NCI-H524 treated with DMSO at 0.1 percent for 48 hours (cell line): ENCODE measurements around the gene PCCA.
A peak's percentile ranks its signal among the peaks of the same experiment; 100 is the strongest.

Experiments used
- DNase-seq: peaks from one replicate; lab custom pipeline; 2025; lab: John Stamatoyannopoulos, UW

PCCA gene

DNA sequence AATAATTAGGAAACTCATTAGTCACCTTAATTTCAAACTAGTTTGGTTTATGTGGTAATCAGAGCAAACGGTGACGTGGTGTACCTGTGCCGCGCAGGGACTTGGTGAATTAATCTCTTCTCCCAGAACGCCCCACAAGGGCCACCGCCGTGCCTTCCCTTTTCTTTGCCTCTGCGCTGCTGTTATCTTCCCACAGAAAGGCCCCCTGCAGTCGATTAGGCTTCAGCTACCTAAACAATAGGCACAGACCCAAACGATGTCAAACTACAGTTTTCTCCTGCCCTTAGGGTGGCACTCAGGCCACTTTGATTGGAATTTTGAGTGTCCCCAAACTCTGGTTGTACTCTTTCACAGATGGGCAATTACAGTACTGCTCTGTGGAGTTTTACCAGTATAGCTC, 384.2 kb downstream of the PCCA start:
- no peak for DNase-seq

DNA sequence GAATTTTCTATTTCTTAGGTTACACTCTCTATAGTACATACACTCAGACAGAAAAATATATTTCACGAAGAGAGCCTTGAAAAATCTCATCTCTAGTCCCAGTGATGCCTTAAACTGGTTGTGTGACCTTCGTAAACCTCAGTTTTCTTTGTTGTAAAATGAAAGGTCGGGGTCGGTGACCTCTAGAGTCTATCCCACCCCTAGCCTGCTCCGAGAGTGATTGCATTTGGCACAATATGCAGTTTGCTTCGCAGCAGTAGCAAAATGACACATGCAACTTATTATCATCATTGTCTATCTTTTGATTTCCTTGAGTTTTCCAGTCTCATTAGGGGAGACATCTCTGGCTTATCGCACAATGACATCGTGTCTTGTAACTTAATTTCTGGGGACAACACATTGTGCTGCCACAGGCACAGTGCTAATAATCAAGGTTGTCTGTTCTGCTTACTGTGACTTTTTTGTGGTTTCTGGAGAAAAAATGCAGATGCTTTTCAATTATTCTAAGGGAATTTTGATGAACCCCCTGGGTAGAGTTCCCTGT, 384.7 kb downstream of the PCCA start:
- no peak for DNase-seq

DNA sequence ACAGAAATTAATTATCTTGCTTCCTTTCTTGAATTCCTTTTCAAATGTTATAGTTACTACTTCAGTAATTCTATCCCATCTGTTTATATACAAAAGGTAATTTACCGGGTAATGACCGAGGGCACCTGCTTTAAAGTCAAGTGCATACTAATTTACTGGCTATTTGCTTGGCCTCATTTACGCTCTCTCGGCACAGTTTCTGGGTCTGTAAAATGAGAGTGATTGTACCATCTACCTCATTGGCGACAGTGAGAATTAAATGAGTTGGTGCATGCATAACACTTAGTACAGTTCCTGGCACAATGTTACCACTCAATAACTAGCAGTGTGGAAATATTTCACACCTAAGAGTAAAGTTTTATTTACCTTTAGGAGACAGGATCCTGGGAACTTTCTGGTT, 388.1 kb downstream of the PCCA start:
- DNase-seq, result no peak

DNA sequence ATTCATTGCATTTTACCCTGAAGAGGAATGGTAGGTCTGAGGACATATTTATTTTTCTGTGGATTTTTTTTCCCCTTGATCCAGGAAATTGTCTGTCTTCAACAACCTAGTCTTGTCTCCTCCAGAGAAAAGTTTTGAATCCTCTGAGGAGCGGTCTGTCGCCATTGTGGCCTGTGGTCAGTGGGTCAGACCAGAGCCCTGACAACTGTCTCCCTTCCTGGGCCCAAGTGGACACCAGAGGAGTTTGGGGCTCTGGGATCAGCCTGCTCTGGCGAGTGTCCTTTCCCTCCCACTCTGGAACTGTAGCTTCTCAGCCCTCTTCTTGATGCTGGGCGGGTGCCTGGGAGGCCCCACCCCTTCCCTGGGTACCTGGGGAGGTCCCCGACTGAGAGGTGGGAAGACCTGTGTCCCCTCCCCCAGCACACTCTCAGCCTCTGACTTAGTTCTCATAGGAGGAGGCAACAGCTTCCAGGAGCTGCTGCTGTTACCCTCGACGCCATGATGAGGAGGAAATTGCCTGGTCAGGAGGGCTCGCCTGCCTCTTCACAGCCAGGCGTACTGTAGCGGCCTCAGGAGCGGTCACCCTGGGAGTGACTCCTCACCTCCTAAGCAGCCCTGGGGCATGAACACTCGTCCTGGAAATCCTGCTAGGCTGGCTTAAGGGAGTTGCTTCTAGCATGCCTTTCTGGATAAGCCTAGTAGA, 389.4 kb downstream of the PCCA start:
- DNase-seq, result no peak

DNA sequence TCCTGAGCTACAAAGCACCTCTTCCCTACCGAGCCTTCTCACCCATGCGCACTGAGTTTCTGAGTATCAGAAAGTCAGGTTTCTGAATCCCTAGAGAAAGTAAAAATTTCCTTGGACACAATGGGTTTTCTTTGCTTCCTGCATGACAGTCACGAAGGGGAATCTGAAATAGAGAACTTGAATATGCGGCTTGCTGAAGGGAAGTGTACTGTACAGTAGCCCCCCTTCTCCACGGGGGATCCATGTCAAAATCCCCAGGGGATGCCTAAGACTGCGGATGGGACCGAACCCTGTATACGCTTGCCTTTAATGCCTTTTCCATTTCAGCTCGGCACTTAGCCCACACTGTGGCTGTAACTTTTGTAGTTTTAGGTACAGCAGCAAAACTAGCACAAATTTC, 391.8 kb downstream of the PCCA start:
- DNase-seq, result no peak

DNA sequence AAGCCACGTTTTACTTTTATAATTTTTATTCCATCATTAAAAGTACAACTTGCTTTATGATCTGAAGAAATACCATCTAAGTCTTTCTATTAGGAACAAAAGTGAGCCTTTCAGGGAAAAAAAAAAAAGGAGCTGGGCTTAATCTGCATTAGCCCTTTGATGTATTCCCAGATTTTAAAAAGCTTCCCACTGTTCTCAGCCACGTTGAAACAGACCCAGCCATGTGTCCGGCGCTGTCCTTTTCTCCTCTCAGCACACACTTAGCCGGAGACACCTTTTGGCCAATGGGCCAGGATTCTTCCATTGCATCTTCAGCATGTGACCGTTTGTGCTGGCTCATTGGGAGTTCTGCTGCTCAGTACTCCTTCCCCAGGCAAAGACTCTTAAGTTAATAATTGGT, 394.2 kb downstream of the PCCA start:
- DNase-seq, result no peak

DNA sequence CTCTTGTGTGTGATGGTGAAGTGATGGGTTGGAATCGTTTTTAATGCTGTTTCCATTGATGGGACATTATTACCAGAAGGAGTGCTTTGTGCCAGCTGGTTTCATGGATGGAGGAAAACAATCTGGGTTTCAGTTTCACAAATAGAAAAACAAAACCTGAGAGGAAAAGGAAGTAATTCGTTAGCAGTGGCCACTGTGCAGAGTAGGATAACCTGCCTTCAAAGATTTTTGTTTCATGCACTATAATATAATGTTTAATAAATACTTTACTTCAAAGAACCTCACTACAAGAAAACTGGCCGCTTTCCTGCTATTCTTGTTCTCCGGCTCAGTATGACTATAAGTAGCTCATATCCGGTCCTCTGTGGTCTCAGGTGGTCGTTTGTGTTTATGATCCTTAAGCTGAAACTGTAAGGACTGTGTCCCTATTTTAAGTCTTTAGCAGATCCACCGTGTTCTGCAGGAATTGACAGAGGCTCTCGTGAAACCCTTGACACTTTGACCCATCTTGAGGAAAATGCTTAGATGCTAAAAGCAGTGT, 395.0 kb downstream of the PCCA start:
- DNase-seq, result no peak

DNA sequence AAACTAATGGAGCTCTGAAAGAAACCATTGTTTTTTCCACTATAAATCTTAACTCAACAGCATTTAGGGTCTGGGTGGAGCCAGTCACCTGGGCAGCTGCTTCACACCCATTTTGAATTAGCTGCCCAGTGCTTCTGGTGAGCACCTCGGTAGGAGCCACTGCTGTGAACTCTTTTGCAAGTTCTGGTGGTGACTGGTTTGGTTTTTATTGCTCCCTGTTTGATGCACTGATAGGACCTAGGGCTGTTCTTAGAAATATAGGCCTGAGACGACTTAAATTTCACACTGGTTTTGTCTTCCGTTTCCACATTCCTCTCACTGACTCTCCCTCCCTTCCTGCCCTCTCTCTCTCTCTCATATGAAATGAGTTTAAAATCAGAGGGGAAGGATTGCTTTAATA, 395.8 kb downstream of the PCCA start:
- no peak for DNase-seq

DNA sequence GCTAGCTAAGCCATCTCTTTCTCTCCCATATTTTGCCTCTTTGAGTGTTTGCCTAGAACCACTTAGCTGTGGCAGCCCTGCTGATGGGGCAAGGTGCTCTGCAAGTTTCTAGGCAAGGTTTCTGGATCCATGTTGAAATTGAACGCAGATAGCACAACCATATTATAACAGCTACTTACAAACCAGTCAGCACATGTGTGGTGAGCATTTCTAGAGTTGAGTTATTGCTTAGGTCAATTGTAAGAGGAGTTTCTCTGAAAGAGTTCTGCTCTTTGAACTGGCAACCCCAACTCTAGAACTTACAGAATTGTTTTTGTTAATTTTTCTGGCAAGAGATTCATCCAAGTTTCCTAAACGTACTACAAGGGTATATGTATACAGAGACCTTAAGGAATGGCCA, 396.4 kb downstream of the PCCA start:
- no peak for DNase-seq

DNA sequence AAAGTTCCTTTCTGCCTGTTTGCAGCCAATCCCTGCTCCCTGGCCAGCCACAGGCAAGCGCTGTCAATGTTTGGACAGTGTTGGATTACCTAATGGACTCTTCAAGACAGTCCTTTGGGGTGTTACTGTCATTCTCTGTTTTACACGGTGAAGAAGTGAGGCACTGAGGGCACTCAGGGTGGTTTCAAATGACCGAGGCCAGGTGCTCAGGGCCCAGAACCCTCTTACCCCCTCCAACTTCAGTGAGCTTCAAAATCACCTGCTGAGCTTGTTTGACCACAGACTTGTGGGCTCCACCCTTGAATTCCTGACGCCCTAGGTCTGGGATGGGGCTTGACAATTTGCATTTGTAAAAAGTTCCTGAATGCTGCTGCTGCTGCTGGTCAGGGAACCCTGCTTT, 401.8 kb downstream of the PCCA start:
- peak; percentile 6 for DNase-seq

DNA sequence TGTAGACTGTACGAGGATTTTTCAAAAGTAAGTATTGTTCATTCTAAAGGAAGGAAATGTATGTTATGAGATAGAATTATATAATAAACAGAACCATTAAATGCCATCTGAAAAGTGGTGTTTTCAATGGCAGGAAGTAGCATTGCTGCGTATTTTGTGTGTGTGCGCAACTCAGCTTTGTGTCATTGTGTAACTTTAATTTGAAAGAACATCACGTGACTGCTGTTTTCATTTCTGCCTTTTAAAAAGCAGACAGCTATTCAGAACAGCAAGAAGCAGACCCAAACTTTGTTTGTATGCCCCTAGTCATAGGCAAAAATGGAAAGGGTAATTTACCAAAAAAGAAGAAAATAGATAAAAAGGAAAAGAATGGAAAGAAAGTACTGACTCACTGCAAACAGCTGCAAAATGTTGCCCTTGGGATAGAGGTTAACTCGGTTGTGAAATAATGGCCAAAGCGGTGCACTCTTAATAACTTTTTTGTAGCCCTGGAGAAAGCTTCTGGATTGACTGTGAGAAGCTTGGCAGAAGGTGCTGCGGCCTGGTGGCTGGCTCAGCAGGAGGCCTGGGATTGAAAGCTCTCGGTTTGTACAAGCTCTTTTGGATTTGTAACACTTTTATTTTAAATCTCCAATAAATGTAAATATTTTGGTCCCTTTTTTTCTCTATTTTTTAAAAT, 402.4 kb downstream of the PCCA start:
- DNase-seq, result no peak

DNA sequence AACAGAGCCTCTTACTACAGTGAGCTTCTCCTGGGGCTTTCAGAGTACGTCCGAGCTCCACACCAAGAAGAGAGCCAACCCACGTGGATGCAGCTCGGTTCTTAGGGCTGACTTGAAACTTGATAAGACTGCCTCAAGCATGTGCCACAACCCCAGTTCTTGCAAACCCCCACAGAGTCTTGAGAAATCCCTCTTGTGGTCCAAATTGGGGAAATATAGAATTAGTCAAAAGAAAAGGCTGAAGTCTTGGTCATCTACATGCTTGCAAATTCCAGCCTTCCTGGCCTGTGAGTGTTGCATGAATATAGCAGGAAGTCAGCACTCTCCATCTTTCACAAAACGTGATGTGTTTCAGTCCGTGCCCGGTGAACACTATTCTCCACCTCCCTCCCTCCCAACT, 404.5 kb downstream of the PCCA start:
- no peak for DNase-seq

DNA sequence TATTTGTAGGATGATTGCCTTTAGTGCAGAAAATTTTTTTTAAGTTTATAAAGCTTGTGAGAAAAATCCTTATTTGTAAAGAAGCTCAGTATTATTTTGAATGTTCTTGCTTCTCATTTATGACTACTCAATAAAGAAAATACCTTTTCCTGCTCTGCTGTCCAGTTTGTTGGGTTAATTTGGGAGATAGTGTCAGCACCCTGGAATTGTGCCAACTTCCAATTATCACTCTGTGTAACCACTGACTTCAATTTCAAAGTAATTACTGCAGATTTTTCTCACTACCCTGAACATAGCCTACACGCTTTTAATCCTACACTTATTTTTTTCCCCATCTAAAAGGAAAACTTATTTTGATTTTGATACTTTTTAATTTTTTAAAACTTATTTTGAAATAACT, 406.6 kb downstream of the PCCA start:
- no peak for DNase-seq

DNA sequence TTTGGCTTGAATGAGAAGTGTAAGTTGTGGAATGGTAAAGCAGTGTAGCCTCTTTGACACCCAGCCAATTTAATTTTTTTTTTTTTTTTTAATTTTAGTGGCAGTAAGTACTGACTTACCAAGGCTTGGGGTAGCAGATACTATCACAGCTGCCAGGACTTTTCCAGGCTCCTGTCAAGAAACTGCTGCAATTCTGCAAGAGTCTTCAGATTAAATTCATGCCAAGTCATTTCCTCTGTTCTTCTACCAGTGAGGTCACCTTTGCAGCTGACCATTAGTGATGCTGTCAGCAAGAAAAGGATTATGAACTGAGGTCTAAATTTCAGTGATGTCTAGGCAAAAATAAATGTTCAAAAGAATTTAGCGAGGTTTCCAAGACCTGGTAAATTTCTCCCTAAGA, 408.5 kb downstream of the PCCA start:
- DNase-seq, result no peak

DNA sequence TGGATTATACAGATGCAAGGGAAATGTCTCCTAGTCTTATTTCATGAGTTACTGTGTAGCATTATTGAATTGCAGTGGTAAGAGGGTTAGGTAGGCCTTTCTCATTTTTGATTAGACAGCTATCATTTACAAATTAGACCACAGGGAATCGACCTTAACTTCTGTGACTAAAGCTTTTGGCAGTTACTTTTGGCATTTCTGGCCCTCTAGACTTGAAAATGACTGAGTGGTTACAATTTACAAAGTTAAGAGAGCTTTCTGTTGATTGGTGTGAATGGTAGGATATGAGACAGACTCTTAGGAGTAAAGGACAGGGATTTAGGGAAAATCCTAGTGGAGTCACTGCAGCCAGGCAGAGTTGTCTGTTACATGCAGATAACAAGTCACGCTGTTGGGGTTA, 413.6 kb downstream of the PCCA start:
- no peak for DNase-seq

DNA sequence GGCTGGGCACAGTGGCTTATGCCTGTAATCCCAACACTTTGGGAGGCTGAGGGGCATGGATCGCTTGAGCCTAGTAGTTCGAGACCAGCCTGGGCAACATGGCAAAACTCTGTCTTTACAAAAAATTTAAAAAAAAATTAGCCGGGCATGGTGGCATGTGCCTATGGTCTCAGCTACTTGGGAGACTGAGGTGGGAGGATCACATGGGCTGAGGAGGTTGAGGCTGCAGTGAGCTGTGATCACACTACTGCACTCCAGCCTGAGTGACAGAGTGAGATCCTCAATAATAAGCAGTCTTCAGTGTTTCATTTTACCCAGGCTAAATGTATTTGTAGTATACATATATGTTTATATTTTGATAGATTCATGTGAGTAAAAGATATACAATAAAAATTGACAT, 414.7 kb downstream of the PCCA start:
- no peak for DNase-seq

DNA sequence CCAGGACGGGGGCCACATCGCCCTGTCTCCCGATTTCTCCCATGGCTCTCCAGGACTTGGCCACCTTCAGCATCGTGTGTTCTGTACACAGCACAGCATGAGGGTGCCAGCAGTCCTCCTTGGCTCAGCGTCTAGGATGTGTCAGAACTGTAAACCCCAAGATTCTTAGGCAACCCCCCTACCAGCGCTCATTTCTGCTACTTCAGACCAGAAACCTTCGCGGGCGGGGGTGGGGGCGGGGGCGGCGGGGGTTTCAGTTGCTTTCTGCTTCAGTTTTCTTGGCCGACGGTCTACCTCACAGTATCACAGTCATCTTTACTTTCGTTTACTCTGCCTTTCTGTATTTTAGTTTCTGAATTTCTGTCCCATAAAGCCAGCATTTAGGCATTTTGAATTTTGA, 417.3 kb downstream of the PCCA start:
- DNase-seq, result no peak

DNA sequence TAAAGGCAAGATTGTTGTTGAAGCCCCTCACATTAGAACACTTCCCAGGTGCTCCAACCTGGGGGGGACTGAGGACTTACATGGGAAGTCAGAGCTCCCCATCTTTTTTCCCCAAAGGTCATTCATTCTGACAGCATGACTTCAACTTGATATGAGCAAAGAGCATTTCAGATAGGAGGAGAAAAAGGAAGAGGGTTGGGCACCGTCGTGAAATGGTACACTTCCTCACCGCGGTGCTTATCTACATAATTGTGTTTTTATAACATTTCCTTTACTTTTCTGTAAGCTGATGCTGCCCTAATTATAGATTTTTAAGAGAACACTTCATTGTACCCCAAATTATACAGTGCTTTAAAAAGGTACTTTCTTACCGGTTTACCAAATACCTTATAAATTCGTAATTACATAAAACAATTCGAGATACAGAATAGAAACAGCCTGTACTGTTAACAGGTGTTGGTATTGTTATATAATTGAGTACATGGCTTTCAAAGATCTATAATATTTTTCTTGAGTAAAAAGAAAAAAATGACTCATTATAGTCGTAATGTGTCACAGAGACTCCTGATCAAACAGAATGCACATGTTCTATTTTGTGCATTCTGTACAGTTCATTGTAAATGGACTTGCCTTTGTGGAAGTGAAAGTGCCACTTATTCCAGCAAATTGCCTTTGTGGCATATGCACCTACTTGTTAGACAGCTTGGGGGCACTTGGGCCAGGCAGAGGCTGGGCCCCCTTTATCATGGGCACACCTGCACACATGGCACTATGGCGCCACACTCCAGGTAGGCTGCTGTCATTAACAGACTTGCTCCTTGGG, 417.9 kb downstream of the PCCA start:
- DNase-seq, result no peak

DNA sequence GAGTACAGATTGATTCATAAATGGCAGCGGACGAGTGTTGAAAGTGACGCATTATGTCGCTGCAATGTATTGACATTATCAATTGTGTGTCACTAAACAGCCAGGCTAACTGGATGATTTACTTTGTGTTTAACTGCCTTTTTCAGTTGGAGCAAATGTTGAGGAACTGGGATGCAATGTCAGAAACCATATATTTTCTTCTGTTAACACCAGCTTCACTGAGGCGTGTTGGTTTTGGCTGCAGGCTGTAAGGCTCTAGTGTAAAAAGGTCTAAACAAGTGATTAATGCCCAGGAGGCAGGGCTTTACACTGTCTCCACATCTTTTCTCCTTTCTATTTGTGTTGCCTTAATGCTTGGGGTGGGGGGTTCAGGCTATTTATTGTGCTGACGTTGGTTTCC, 419.6 kb downstream of the PCCA start:
- DNase-seq, result no peak

DNA sequence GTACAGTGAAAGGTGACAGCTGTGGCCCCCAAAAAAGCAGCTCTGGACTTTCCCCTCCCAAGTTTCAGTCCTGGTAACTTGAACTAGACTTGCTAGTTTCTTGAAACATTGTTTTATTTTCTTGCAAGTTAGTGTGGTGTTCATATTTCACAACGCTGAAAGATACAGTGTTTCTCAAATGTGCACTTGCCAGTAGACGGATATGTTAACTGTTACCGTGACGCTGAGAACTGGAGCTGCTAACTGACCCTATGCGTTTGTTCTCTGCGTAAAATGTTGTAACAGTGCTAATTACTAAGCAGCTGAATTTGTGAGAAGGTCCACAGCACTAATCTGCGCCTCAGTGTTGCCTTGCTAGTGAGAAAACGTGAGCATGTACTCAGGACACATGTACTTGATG, 420.1 kb downstream of the PCCA start:
- no peak for DNase-seq

DNA sequence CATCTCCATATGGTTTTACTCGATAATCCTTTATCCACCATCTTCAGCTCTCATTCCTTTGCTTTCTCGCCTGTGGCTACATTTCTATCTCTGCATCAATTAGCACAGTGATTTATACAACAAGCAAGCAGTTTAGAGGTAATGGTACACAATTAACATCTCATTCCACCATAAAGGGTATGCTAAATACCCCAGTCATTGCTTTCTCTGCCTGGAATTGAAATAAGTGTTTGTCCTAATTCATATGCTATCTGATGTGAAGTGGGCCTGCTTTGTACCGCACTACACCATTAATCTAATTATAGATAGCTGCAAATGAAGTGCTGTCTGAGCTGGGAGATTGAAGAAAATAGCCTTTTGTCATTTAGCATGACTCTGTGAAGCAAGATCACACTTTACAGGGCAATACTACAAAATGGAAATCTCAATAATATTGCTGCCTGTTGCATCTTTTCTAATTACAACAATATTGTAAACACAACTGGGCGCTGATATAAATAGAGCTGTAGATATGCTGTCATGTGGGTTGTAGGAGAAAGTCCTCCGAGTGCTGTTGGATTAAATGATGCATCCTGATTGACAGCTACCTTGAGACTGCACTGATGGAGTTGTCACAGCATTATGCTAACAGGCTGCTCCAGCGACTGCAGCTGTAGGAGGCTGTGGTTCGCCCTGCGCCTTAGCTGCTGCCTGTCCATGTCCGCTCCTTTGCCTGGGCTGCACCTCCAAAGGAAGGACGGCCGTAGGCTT, 421.5 kb downstream of the PCCA start:
- DNase-seq, result no peak

DNA sequence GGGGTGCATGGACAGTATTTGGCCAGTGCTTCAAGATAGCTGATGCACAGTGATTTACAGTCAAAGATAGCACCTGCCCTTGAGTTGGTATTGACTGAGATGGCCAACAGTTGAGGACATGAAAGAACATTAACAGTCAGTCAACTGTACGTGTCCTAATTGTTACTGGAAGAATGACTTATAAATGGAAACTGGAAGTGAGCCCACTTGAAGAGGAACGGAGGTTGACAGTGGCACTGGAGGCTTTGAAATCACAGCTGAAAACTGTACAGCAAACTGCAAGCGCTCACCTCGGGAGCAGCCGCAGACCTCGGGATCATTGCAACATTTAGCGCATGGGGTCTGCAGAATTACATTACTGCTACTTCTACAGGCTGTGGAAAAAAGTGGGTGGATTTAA, 422.6 kb downstream of the PCCA start:
- DNase-seq, result no peak
